Stimulated activated CD4-positive, alpha-beta T cell treated with anti-CD3 and anti-CD28 coated beads, Interleukin-2, amount 100 ng/mL, for 48 hours (primary cell): ENCODE measurements around the gene GLI3.
"Not testable (repeated sequence)": the region's sequence is repeated elsewhere in the genome, so short reads cannot be mapped to it uniquely, and the experiment has no call there.

Source experiments
- DNase-seq, 2 donors: peaks; one replicate each; pipeline ENCODE4 v3.0.0-alpha.2; 2020

Gene GLI3

DNA sequence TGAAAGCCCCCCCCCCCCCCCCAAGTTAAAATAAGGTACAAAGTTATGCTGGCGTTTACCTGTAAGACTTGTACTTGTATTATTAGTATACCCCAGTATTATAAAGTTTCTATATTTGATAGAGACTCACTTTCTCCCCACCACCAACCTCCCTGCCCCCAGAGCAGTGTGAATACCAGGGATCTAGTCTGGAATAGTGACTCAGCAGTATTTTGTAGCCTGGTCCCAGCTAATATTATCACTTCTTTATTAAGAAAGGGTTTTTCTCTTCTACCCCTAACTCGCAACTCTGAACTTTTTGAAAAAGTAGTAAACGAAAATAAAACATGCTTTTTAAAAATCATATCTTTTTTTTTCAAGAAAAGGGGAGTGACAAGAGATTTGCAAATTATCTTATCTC, 26.7 kb downstream of the GLI3 start:
- DNase-seq, result no peak

DNA sequence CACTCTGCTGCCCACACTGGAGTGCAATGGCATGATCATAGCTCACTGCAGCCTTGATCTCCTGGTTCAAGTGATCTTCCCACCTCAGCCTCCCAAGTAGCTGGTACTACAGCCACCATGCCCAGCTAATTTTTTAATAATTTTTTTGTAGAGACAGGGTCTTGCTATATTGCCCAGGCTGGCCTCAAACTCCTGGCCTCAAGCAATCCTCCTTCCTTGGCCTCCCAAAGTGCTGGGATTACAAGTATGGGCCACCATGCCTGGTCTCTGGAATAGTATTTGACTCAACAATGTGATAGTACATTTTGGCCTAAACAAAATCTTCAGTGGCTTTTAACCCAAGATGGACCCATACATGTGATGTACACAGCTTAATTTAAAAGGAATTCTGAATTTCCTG, 27.9 kb downstream of the GLI3 start:
- not testable (repeated sequence) for DNase-seq

DNA sequence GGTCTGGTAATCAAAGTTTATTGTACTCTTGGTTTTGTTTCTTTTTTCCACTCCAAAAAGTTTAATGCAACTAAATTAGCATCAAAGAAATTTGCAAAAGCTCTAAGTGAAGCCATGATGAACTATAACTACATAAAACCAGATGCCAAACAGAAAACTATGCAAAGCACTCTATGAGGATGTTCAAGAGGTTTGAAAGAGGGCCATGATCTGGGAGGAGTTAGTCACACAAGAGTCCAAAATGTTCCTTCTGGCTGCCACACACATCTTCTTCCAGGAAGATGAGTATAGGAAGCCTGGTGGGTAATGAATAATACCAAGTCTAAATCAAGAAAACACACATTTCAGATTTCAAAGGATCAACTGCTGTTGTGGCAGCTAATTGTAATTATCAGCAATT, 28.4 kb downstream of the GLI3 start:
- no peak for DNase-seq

DNA sequence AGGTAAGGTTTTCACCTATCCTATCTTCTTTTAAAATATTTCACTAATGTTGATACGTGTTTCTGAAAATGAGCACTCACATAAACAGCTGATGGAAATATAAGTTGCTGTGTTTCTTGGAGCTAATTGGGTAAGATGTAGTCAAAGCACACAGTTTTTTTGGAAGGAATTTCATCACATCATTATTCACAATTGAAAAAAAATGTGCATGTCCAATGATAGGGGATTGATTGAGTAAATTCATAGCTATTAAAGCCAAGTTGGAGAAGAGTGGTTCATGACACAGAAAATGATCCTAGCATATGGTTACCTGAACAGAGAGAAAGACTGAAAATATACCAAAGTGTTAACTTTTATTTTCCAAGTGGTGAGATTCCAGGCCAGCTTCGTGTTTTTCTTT, 29.6 kb downstream of the GLI3 start:
- no peak for DNase-seq

DNA sequence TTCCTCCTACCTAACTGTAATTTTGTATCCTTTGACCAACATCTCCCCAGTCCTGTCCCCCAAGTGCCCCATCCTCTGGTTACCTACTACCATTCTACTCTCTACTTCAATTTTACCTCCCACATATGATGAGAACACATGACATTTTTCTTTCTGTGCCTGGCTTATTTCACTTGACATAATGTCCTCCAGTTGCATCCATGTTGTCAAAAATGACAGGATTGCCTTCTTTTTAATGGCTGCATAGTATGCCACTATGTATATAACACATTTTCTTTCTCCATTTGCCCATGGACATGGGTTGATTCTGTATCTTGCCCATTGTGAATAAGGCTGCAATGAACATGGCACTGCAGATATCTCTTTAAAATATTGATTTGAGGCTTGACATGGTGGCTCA, 33.7 kb downstream of the GLI3 start:
- no peak for DNase-seq

DNA sequence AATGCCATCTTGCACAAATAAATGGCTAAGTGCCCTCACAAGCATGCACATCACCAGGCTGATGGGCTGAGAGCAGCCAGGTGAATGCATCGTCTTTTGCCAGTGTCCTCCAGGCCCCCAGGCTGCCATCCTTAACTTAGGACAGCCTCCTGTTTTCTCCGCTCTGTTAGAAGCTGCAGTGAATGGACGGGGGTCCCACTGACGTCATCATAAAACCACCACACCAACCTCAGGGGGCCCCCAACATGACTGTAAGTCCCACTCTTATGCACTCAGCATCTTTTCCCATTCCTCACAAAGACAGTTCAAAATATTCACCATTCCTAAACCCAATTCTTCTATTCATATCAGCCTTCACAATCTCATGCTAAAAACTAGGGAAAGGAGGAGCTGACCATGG, 34.4 kb downstream of the GLI3 start:
- no peak for DNase-seq

DNA sequence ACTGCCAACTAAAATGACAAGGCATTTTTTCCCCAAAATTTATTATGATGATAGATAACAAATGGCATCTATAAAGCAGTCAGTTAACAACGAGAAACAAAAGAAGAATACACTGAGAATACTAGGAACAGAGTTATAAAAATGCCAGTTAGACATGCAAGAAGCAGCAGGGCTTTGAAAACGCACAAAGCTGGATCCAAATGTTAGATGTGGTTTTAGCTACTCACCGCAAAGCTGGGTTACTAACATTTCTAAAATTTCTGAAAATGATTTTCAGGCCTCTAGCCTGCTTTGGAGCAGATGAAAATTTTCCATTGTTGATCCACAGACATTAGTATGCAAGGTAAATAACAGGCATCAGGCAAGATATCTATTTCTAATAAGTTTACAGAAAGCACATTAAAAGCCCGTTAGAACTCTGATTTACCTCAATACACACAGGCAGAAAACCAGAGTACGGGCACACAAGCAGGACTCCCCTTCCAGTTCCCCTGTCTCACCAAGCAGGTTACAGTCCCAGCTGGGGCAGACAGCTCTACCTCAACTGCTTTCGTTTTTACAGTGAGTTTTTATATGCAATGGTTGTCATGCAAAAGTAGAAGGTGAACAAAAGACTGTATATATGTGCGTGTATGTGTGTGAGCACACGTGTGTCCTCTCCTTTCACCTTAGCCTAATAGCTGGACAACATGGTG, 37.9 kb downstream of the GLI3 start:
- no peak for DNase-seq

DNA sequence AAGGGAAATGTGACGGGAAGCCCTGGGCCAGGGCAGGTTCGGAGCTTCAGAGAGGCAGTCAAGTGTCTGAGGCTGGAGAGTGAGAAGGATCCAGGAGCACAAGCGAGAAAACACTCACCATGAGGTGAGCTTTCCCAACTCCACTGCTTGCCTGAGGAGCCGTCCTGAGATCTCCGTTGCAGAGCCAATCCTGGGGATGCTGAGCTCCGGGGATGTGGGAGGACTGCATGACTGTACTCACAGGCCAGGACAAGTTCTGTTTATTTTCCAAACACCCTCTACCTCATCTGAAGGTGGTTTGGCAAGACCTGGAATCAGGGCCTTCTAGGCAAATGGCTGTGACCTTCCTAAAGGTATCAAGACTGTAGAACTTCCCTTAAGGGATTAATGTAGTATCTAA, 38.7 kb downstream of the GLI3 start:
- DNase-seq, result no peak

DNA sequence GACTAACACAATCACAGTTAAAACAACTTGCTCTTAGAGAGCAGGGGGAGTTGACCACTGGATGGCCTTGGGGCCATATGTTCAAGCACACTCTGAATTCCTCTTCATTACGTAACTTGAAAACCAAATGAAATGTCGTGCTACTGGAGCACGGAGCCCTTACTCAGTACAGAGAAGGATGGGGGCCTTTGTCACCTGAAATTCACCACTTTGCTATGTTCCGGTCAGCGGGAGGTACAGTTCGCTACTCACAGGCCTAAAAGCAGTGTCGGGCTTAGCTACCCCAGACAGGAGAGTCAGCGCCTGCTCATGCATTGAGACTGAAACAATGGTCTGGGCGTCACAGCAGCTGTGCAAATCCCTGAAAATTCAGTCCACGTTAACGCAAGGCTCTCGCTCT, 39.6 kb downstream of the GLI3 start:
- no peak for DNase-seq

DNA sequence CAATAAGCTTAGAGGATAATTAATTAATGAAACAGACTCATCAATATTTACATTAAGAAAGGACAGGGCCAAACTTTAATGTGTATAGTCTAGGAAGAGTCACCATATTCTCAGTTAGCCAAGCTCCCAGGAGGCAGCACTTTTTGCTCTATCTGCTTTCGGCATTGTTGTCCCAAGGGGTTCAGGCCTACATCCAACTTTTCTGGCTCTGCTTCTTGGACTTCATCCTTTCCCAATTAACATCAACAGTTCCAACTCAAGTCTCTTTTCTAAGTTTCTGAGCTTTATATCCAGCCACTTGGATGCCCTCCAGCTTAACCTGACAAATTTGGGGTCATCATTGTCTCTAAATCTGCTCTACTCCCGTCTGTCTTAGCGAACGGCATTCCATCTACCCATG, 42.8 kb downstream of the GLI3 start:
- no peak for DNase-seq

DNA sequence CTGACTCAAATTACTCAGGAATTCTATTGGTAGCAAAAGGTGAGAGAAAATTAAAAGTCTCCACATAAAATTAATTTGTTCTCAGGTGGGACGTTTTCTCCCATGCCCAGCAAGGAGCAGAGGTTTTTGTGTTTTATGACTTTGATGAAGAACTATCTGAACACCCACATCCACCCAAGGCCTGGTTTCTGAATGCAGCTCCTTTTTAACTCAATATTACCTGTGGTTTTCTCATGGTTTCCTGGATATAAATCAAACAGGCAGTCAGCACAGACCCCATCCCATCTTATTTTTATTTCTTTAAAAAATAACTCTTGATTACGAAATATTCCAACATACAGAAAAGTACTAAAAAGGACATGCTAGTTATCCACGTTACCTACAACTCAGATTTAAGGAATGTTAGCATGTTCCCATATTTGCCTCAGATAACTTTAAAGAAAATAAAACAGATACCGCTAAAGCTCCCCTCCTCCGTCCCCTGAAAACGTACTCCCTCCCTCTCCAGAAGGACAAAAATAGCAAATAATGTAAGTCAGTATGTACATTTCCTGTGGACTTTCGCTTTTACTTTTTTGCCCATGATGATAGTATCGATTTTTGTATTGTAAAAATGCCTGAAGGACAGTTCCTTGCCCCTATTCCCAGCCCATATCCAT, 43.4 kb downstream of the GLI3 start:
- DNase-seq, result no peak

DNA sequence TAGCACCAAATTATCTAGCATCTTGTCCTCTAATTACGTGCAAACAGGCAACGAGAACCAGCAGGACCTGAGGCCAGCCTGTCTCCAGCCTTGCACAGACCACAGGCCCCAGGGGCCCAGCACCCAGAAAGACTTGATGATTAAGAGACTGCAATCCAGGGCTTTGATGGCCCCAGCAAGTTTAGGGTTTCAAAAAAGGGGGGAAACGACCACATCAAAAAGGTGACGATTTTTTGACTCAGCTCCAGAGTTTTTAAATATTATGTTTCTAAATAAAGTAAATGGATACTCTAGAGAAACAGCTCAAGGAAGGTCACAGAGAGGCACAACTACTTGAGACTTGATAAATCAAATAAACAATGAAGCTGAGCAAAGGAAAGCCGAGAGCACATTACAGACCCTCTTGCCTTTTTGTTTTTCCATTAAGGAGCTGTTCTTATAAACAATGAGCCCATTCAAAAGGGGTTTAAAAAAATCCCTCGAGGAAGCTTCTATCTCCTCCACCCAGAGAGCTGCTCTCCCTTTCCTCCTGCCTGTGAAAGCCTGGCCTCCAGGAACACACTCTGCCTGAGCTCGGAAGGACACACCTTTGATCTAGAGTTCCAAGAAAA, 44.1 kb downstream of the GLI3 start:
- no peak for DNase-seq

DNA sequence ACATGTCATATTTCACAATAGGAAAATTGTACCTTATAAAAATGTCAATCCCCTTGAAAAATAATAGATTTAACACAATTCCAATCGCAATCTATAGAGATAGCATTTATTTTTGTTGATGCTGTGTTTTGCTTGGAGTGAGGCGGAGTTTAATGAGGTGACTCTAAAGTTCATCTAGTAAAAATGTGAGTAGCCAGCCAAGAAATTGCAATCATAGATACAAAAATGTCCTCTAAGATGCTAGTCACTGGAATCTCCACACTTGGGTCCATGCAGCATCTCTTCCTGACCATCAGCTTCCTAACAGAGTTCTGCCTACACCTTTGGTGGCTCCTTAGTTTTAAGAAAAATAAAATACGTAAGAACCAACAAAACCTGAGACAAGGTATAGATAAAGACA, 44.9 kb downstream of the GLI3 start:
- no peak for DNase-seq

DNA sequence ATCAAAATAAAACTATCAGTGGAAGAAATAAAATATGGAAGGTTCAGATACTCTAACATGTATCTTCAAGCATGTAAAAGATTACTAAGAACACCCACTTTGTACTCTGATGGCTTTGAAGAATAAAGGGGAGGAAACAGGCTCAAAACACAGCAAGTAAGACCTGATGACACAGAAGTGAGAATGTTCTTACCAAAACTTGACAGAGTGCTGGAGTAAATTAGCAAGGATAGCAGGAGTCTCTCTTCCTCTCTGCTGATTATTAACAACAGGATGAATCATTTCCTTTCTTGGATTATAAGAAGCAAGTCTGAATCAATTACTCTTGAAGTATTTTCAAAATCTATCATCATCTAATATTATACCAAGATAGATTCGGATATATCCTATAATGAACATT, 47.5 kb downstream of the GLI3 start:
- no peak for DNase-seq

DNA sequence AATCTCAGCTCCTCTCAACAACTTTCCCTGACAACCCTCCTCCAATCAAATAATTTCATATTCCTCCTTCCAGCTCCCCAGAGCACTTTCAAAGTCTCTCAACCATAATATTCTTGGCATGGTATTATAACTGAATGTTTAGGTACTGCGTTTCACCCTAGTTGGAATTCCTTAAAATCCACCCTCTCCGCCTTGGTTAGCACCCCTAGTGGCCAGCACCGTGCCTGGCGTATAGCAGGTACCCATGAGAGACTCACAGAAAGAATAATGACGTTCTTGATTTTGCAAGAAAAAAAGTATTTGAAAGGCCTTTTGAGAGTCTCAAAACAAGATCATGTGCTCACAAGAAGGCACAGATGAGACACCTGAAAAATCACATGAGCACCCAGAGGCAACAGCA, 50.9 kb downstream of the GLI3 start:
- no peak for DNase-seq

DNA sequence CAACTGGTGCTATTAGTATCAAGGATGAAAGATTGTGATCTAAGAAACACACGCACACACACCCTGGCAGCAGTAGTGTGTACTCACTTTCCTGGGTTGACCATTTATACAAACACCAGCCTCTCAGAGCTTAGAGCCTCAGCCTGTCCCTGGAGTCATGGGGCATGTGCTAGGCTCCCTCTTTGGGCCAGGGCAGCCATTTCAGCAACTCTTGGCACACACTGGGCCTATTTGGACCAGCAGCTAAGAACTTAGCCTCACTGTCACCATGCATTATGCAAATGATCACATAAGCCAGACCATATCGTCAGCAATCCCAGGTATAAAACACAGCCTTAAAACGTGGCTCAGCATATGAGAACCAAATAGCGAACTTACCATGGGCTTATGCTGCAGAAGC, 51.3 kb downstream of the GLI3 start:
- no peak for DNase-seq

DNA sequence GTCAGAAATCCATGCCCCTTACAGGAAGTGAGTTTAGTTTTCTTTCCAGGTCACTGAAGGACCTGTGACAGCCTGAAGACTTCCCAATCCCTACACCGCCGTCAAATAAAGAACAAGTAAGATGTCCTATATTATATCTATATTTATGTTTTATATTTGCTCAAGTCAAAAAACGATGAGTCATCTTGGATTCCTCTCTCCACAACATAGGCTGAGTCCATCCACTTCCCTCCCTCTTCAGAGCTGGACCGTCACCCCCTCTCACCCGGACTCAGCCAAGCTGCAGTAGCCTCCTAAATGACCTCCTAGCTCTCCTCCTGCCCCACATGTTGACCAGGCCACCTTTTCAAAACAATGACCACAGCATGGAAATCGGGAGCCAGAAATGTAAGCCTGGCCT, 53.5 kb downstream of the GLI3 start:
- DNase-seq, result no peak

DNA sequence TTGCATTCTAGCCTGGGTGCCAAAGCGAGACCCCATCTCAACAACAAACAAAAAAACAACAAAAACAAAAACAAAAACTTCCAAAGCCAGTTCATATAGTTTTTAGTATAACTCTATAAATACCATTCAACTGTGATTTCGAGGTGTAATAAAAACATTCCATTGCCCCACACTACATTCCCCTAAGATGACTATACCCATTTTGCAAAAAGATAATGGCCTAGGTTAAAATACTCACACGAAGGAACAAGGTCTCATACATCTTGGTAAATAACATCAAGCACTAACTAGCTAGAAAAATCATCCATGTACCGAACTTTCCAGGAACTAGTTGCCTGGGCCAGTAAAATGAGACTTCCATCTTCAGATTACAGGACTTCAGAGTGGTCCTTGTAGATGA, 55.4 kb downstream of the GLI3 start:
- DNase-seq, result no peak

DNA sequence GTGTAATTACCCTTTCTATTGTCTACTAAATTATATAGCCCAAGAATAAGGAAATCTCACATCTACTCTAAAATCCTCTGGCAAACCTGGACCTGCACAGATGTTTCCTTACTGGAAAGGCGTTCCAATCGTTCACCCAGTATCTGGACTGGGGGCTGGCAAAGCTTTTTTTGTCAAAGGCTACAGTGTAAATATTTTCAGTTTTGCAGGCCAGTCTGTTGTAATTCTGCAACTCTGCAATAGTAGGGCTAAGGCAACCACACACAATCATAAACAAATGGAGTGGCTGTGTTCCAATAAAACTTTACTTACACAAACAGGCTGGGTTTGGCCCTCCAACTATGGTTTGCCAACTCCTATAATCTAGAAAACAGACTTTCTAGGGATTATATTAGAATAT, 56.2 kb downstream of the GLI3 start:
- DNase-seq, result no peak

DNA sequence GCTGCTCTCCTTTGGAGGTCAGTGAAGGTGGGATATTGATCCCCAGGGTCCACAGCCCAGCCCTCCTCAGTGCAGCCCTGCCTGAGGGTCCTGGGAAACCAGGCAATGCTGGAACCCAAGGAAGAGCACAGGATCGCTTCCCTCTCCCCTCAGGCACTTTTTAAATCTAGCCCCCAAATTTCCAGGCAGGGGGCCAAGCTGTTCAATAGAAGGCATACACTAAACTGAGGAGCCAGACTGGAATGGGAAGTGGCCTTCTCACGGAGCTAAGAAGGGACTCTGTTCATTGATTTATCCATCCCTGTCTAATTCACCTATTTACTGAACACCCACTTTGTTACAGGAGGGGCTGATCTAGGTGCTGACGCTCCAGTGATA, 60.3 kb downstream of the GLI3 start:
- DNase-seq, result no peak

DNA sequence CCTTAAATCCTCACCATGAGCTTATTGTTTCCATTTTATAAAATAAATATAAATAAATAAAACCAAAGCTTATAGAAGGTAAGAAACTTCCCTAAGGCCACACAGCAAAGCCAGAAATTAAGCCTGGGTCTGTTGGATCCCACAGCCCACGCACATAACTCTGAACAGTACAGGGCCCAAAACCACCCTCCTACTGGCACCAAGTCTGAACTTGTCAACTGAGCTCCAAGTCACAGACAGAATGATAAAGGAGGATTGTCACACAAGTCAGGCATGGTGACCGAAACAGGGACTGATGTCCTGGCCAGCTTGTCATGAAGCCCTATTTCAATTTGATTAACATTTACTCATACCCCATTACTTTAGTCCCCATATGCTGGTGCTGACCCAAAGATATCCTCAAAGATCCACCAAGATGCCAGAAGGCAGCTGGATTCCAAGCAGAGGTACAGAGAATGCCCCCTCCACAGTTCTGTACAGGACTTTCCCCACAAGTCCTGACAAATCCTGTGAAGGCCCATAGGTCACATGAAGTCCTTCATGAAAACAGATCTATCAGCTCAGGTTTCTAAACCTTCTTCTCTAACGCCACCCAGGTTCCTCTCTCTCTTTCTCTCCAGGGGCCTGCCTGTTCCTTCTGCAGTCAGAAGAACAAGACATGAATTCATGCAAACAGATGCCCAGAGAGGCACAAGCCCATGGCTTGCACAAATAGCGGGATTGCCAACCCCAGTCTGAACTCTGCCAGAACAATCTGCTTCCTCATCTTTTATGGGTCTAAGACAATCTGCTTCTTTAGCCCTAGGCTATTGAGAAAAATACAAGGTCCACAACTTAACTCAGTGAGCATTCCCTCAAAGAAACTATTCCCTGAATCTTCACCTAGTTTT, 60.9 kb downstream of the GLI3 start:
- no peak for DNase-seq

DNA sequence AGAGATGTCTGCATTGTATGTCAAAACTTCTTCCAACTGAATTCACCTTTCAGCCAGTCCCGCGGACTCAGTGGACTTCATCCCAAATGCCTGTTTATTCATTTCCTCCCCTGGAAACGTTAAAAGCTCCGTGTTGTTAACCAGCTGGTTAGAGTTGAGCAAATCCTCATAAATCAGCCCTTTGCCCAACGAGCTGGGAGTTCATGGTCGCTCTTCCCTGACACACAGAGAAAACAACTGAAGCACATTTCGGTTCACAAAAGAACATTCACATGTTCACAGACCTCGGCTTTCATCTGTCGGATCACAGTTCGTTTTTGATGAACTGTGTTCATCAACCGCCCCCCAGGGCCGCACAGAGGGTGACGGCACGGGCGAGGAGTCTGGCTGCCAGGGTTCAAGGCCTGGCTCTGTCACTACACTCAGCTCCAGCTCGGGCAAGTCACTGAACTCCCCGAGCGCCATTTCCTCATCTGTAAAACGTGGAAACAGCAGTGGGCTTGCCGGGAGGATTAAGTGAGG, 62.6 kb downstream of the GLI3 start:
- DNase-seq, result no peak

DNA sequence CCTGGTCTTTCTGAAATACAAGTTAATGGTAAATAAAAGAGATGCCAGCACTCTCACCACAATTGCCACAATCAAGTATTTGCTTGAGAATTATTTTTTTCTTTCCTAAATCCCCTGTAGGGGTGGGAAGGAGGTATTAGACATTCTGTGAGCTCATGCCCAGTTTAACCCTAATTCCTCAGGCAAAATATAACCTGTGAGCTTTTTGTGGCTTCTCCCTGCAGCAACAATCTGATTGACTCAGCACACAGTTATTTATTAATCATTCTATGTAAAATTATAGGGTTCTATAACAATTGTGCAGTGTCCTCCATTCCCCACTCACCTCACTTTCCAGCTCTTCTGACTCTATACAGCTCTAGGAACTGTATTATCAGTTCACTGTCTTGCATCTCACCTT, 66.3 kb downstream of the GLI3 start:
- DNase-seq, result no peak

DNA sequence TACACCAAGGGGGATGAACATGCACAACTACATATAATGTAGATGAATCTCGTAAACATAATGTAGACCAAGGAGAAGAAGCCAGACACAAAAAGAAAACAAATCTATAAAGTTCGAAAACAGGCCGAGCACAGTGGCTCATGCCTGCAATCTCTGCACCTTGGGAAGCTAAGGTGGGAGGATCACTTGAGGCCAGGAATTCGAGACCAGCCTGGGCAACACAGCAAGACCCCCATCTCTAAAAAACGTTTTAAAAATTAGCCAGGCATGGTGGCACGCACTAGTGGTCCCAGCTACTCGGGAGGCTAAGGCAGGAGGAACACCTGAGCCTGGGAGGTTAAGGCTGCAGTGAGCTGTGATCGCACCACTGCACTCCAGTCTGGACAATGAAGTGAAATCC, 68.5 kb downstream of the GLI3 start:
- no peak for DNase-seq
